Cerebellar cortex (tissue), 1 donor: ENCODE measurements around the gene CNDP2.

ENCODE experiments used
- DNase-seq: peaks from one replicate; pipeline ENCODE4 v3.0.0-alpha.2; 2015; ENCODE audit warnings: low spot score

The CNDP2 gene

DNA sequence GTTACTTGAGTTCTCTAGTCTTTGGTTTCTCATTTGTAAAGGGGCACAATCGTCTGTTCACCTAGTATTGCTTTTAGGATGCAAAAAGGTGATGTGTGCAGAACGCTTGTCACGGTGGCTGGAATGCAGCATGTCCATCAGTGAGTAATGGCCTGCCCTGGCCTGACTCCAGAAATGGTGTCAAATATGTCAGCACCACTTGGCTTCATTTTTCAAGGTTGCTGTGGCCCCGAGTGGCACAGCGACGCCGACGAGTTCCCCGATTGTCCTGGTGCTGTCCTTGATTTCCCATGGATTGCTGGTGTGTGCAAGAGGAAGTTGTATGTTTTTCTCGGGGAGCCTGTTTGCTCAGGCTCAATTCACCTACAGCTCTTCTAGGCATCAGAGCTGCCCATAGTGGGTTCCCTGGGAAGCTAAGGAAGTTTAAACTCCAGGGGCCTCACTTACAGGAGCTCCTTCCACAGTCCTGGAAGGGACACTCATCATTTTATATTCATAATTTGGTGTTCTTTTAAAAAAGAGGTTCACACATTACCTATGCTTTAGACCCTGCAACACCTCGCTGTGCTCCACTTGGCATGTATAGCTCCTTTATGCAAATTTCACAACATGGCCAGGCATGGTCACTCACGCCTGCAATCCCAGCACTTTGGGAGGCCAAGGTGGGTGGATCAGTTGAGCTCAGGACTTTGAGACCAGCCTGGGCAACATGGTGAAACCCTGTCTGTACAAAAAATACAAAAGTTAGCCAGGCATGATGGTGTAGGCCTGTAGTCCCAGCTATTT lies 75.9 kb downstream of the CNDP2 start:
- no peak for DNase-seq

DNA sequence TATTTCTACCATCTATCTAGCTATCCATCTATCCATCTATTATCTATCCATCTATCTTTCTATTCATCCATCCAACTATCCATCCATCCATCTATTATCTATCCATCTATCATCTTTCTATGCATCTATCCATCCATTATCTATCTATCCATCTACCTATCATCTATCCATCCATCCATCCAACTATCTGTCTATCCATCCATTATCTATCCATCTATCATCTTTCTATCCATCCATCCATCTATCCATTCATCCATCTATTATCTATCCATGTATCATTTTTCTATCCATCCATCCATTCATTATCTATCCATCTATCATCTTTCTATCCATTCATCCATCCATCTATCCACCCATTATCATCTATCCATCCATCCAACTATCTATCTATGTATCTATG lies 76.9 kb downstream of the CNDP2 start:
- DNase-seq = no peak
